Heart left ventricle (tissue), 16 donors: ENCODE results near the gene SSR1. TPM values are rescaled to one million over a fixed set of nuclear protein-coding genes. Genes with fewer than 3 reads are reported as not detected.
A peak's percentile ranks its signal among the peaks of the same experiment; 100 is the strongest.

Experiments
- ATAC-seq, 4 donors: fragments of 200-7000 bp; cut with Tn5 transposase; one replicate each; pipeline ENCODE4 v1.9.1; 2020 to 2022; ENCODE audit warnings: moderate library complexity in 4 of 4, mild to moderate bottlenecking in 3 of 4, moderate number of reproducible peaks in 1 of 4
- DNase-seq, 5 donors: peaks; one replicate each; pipeline ENCODE4 v3.0.0-alpha.2; 2020
- H3K27ac ChIP-seq, 12 donors: fragments of 200-600 bp; sonication (generic) in 4 of 12; one replicate each; pipeline versions ENCODE4 v1.5.0 to v1.8.0; 2016 to 2022; ENCODE audit warnings: mild to moderate bottlenecking in 2 of 12
- H3K27me3 ChIP-seq, 9 donors: fragments of 200-600 bp; sonication (generic) in 2 of 9; one replicate each; pipeline versions ENCODE4 v1.5.1 to v1.8.0; 2016 to 2022; ENCODE audit warnings: mild to moderate bottlenecking in 3 of 9
- H3K36me3 ChIP-seq, 9 donors: fragments of 200-600 bp; sonication (generic) in 2 of 9; one replicate each; pipeline versions ENCODE4 v1.5.0 to v1.8.0; 2018 to 2022; ENCODE audit warnings: mild to moderate bottlenecking in 2 of 9
- H3K4me1 ChIP-seq, 12 donors: fragments of 200-600 bp; sonication (generic) in 4 of 12; one replicate each; pipeline versions ENCODE4 v1.5.0 to v1.8.0; 2016 to 2022; ENCODE audit warnings: mild to moderate bottlenecking in 3 of 12
- H3K4me3 ChIP-seq, 12 donors: fragments of 200-600 bp; sonication (generic) in 4 of 12; one replicate each; pipeline versions ENCODE4 v1.5.0 to v1.8.0; 2017 to 2022; ENCODE audit warnings: mild to moderate bottlenecking in 9 of 12, moderate library complexity in 4 of 12
- H3K9me3 ChIP-seq, 12 donors: fragments of 200-600 bp; sonication (generic) in 4 of 12; one replicate each; pipeline versions ENCODE4 v1.5.0 to v1.8.0; 2016 to 2022; ENCODE audit warnings: mild to moderate bottlenecking in 1 of 12
- POLR2A ChIP-seq, 2 donors: fragments of 450-650 bp; IDR thresholded peaks; one replicate each; pipeline ENCODE4 v1.6.1; 2017; ENCODE audit warnings: antibody characterized with exemption in 2 of 2, mild to moderate bottlenecking in 2 of 2, moderate library complexity in 2 of 2
- WGBS, 4 donors: extraction: QIAGEN DNeasy Blood & Tissue Kit in 2 of 4; methylation state at CpG; one replicate each; pipeline versions ENCODE4 v1.1.5 to v1.1.7; 2013 to 2018; 5-methylcytosine and 5-hydroxymethylcytosine counted together
- intact Hi-C, 10 donors: fragments of 100-400 bp; cut with DNase I; formaldehyde crosslinking; loops; one replicate each; pipeline versions ENCODE4 v1.11.1 to v1.14.2; 2022
- polyA plus RNA-seq, 2 donors: library from polyadenylated mRNA; stranded (reverse); fragments of 200-250 nt; gene quantifications; one replicate each; pipeline ENCODE4 v1.2.3, GENCODE V29; 2013
- total RNA-seq, 9 donors: library from RNA; depleted of rRNA in 2 of 9; stranded (reverse); fragments of >200 nt in 2 of 9; fragmentation: NEBNext Ultra II Directional in 3 of 9; extraction: Animal tissue kit (Norgen Biotek cat#: 25700) in 3 of 9; gene quantifications; one replicate each; pipeline versions ENCODE4 v1.1.0 to v1.2.4, GENCODE V29; 2016 to 2023
- TF ChIP-seq, protein P1 (sequence below), 12 donors: fragments of 200-600 bp; sonication (generic) in 4 of 12; IDR thresholded peaks; one replicate each; pipeline versions ENCODE4 v1.5.0 to v1.8.0; 2018 to 2022; ENCODE audit warnings: antibody characterized with exemption in 12 of 12, mild to moderate bottlenecking in 5 of 12
- donor health status: ischemic (EF 13 %, LVEDD 7.1; RV severe dilation, severe dysfunction).
- donor health status: healthy with polysubstance abuse.
- donor health status: DM: no; HTN: yes; CAD: no.
- donor health status: DM: no; HTN: no; CAD: no.
- donor health status: ischemic (EF 25% LVEDD 6.9; RV normal size, moderate dysfunction).
- donor health status: ischemic (EF 25% LVEDD 5.7; RV mildly dilated, moderate dysfunction).
- donor health status: healthy.
- donor health status: DM: yes; HTN: yes; CAD: no.
- donor health status: ischemic (EF 35%, LVEDD 5.7; RV mildly dilated, moderate dysfunction).
- donor health status: nonischemic (EF 11% LVEDD 7.7; RV severe dilation, severe dysfunction).
- donor health status: DM: yes; HTN: yes; CAD: no.
- donor health status: PGD.
- donor health status: ischemic (EF 29% LVEDD 5.4; RV normal size, mild dysfunction).
- donor health status: nonischemic (EF 23%, LVEDD 6.1; RV moderate dilation, normal function).

Gene SSR1
- total and polyA plus RNA-seq, 11 donors, result 8.6 to 106 (median 67.9) TPM

DNA sequence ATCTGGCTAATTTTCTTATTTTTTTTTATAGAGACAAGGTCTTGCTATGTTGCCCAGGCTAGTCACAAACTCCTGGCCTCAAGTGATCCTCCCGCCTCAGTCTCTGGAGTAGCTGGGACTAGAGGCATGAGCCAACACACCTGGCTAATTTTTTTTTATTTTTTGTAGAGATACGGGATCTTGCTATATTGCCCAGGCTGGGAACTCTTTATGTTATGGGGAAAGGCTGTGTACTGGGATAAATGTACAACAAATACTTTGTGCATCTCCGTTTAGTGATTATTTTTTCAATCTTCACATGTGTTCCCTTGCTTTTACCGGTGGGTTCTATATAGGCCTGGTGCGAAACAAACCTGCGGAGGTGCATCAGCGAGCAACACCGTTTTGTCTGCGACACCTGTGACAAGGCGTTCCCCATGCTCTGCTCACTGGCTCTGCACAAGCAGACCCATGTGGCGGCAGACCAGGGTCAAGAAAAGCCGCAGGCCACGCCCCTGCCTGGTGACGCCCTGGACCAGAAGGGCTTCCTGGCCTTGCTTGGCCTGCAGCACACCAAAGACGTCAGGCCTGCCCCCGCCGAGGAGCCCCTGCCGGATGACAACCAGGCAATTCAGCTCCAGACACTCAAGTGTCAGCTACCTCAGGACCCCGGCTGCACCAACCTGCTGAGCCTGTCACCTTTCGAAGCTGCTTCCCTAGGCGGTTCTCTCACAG is 84.2 kb downstream of the SSR1 start:
- Histone ChIP-seq H3K27ac (no peak overlapping the region), H3K4me1 (peaks cover 0 to 18% (median 11%) of the 10 kb centered on the region in 12 donors), H3K36me3 (peaks cover 6 to 97% (median 94%) of the 10 kb centered on the region in 9 donors), H3K9me3 (no peaks in the 10 kb centered on the region), H3K4me3 (no peak overlapping the region), H3K27me3 (no peaks in the 10 kb centered on the region)
- DNase-seq, result no peak
- ATAC-seq, result no peak
- TF ChIP-seq, protein P1, sequence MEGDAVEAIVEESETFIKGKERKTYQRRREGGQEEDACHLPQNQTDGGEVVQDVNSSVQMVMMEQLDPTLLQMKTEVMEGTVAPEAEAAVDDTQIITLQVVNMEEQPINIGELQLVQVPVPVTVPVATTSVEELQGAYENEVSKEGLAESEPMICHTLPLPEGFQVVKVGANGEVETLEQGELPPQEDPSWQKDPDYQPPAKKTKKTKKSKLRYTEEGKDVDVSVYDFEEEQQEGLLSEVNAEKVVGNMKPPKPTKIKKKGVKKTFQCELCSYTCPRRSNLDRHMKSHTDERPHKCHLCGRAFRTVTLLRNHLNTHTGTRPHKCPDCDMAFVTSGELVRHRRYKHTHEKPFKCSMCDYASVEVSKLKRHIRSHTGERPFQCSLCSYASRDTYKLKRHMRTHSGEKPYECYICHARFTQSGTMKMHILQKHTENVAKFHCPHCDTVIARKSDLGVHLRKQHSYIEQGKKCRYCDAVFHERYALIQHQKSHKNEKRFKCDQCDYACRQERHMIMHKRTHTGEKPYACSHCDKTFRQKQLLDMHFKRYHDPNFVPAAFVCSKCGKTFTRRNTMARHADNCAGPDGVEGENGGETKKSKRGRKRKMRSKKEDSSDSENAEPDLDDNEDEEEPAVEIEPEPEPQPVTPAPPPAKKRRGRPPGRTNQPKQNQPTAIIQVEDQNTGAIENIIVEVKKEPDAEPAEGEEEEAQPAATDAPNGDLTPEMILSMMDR (IDR thresholded peaks at IDR 0.05), result no peak
- no peak for TF ChIP-seq POLR2A (IDR thresholded peaks at IDR 0.05)
- 91 to 97% (median 92%) methylated on average over 16 to 21 of the region's 21 CpGs for WGBS, 4 donors
- intact Hi-C loops, result loop anchor here in 3 of 10 donors (10.0 kb wide), 2 partner anchors 114 to 124 kb away; partner anchors contain the start of gene RREB1 (in 1 of the 3)

DNA sequence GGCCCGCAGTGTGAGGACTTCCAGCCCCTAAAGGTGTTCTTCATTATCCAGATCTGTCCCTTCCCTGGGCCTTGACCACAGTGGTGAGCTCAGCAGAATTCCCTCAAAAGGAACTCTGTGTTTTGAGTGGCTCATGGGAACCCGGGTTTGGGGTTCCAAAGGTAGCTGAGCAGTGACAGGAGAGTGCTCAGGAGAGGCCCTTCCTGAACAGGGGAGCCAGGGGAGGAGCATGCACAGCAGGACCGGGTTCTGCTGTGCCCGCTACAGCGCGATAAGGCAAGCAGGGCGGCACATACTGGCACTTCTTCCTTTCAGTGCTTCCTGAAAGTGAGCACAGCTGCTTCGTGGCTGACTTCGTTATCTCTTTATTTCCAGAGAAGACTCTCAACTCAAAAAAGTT is 88.3 kb downstream of the SSR1 start:
- TF ChIP-seq, protein P1 (IDR thresholded peaks at IDR 0.05), result no peak
- TF ChIP-seq POLR2A (IDR thresholded peaks at IDR 0.05), result no peak
- Histone ChIP-seq H3K9me3 (no peaks in the 10 kb centered on the region), H3K27ac (peak overlapping the region in 11 of 12 donors; percentile 15 to 85 (median 45)), H3K36me3 (peaks cover 2 to 78% (median 61%) of the 10 kb centered on the region in 9 donors), H3K4me3 (no peak overlapping the region), H3K4me1 (peaks cover 4 to 42% (median 35%) of the 10 kb centered on the region in 12 donors), H3K27me3 (no peaks in the 10 kb centered on the region)
- intact Hi-C loops, result loop anchor here in 4 of 10 donors (5.0 to 10.0 kb wide), 3 partner anchors 110 to 120 kb away; partner anchors contain the start of gene RREB1 (in 2 of the 4)
- 27 to 57% (median 38%) methylated on average over 9 of the region's 9 CpGs for WGBS, 4 donors
- DNase-seq, result peak in 1 of 5 donors; percentile 76
- ATAC-seq, result peak; percentile 55 to 87 (median 74)

DNA sequence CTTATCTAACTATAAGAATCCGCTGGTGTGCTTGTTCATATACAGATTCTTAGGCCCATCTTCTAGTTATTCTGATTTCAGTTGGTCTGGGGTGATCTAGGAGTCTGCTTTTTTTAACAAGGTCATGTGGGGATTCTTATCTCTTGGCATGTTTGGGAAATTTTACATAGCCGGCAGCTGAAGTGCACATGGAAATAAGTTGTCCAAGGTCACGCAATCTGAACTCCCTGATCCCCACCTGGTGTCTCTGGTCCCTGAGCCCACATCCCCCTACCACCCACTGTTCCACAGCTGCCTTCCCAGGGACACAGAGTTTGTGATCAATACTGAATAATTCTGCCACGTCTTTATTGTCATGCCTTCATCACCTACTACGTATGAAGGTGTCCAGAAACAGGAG is 90.8 kb downstream of the SSR1 start:
- Histone ChIP-seq H3K27me3 (no peaks in the 10 kb centered on the region), H3K9me3 (no peaks in the 10 kb centered on the region), H3K27ac (peak overlapping the region in 9 of 12 donors; percentile 3 to 67 (median 44)), H3K4me1 (peaks cover 4 to 68% (median 56%) of the 10 kb centered on the region in 12 donors), H3K4me3 (no peak overlapping the region), H3K36me3 (peaks cover 0 to 62% (median 45%) of the 10 kb centered on the region in 9 donors)
- TF ChIP-seq POLR2A (IDR thresholded peaks at IDR 0.05), result no peak
- TF ChIP-seq, protein P1 (IDR thresholded peaks at IDR 0.05), result no peak
- ATAC-seq, result peak in 2 of 4 donors; percentile 8 to 9
- DNase-seq, result no peak
- intact Hi-C loops, result loop anchor here in 4 of 10 donors (5.0 to 10.0 kb wide), 3 partner anchors 107 to 117 kb away; partner anchors contain the start of gene RREB1 (in 2 of the 4)
- WGBS, 4 donors, result 46 to 62% (median 50%) methylated on average over 5 of the region's 5 CpGs

DNA sequence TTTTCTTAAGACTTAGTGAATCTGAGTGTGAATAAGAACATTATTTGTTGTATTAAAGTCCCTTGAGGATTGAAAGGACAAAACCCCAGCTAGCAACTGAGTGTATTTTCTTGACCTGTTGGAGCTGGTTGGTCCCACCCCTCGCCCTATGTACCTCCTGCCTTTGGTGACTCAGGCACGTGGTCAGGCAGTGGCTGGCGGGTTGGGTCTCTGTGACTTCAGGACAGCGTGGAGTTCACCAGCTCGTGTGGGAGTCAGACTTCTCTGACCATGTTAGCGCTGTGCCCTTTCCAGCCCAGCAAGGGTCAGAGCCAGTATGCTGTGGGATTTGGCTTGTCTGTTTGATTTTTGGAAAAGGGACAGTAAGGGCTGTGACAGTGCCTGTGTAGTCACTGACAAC is 93.7 kb downstream of the SSR1 start:
- TF ChIP-seq, protein P1 (IDR thresholded peaks at IDR 0.05), result no peak
- TF ChIP-seq POLR2A (IDR thresholded peaks at IDR 0.05), result no peak
- peaks cover 4 to 75% (median 59%) of the 10 kb centered on the region in 12 donors for H3K4me1 ChIP-seq
- H3K27ac ChIP-seq, result peak overlapping the region in 11 of 12 donors; percentile 24 to 77 (median 64)

More for the DNA sequence above, 93.7 kb downstream of the SSR1 start:
- peaks cover 0 to 62% (median 41%) of the 10 kb centered on the region in 9 donors for H3K36me3 ChIP-seq
- intact Hi-C loops, result loop anchor here in 3 of 10 donors (5.0 to 10.0 kb wide), 4 partner anchors 37 to 115 kb away; partner anchors contain the start of gene RREB1 (in 1 of the 3)
- ATAC-seq, result peak in 3 of 4 donors; percentile 16 to 29 (median 28)
- DNase-seq, result peak in 1 of 5 donors; percentile 57
- H3K4me3 ChIP-seq, result no peak overlapping the region
- H3K27me3 ChIP-seq, result no peaks in the 10 kb centered on the region
- H3K9me3 ChIP-seq, result no peaks in the 10 kb centered on the region
- WGBS, 4 donors, result 52 to 76% (median 59%) methylated on average over 6 of the region's 6 CpGs
